CD4-positive, CD25-positive, alpha-beta regulatory T cell (primary cell): Measurements from ENCODE around the gene ACHE. TPM values are rescaled to one million over a fixed set of nuclear protein-coding genes. Genes with fewer than 3 reads are reported as not detected.
A peak's percentile ranks its signal among the peaks of the same experiment; 100 is the strongest.

Experiments
- ATAC-seq, 2 donors: fragments of 150-1000 bp; cut with Tn5 transposase; one replicate each; pipeline ENCODE4 v1.10.0; 2021; ENCODE audit warnings: low read depth in 2 of 2, moderate number of reproducible peaks in 2 of 2, moderate library complexity in 1 of 2
- DNase-seq, 3 donors: peaks; one replicate each; pipeline versions ENCODE4 v3.0.0 to v3.0.0-alpha.2; 2012 to 2022; ENCODE audit warnings: mixed read lengths in 1 of 3
- H3K27ac ChIP-seq: one replicate; pipeline ENCODE4 v1.7.0; 2013; ENCODE audit warnings: mild to moderate bottlenecking, low read length; ENCODE audit not compliant: insufficient read depth, poor library complexity, severe bottlenecking
- H3K27me3 ChIP-seq: one replicate; pipeline ENCODE4 v1.7.0; 2013; ENCODE audit warnings: low read length; ENCODE audit not compliant: control insufficient read depth, insufficient read depth
- H3K36me3 ChIP-seq: one replicate; pipeline ENCODE4 v1.7.0; 2013; ENCODE audit warnings: mild to moderate bottlenecking, low read length, moderate library complexity; ENCODE audit not compliant: control insufficient read depth, insufficient read depth
- H3K4me1 ChIP-seq: 2 replicates; pipeline ENCODE4 v1.7.0; 2013; ENCODE audit warnings: mild to moderate bottlenecking, low read length; ENCODE audit not compliant: insufficient read depth, control insufficient read depth, poor library complexity, severe bottlenecking
- H3K4me3 ChIP-seq: one replicate; pipeline ENCODE4 v1.7.0; 2013; ENCODE audit warnings: low read depth, mild to moderate bottlenecking, low read length, moderate library complexity
- H3K9me3 ChIP-seq, 2 experiments: 1 replicate in 1 of 2; 2 replicates in 1 of 2; pipeline ENCODE4 v1.7.0; 2013; ENCODE audit warnings: low read length in 2 of 2, mild to moderate bottlenecking in 1 of 2, moderate library complexity in 1 of 2; ENCODE audit not compliant: control insufficient read depth in 2 of 2
- H3K27ac Mint-ChIP-seq, 3 donors: one replicate each; pipeline ENCODE4 v1.8.0; 2020 to 2022; ENCODE audit warnings: mild to moderate bottlenecking in 3 of 3, mixed read lengths in 3 of 3, moderate library complexity in 2 of 3
- H3K27me3 Mint-ChIP-seq: one replicate; pipeline ENCODE4 v1.8.0; 2022; ENCODE audit warnings: mild to moderate bottlenecking, mixed read lengths
- H3K36me3 Mint-ChIP-seq: one replicate; pipeline ENCODE4 v1.8.0; 2020; ENCODE audit warnings: mixed read lengths
- H3K4me1 Mint-ChIP-seq, 4 donors: one replicate each; pipeline ENCODE4 v1.8.0; 2020 to 2022; ENCODE audit warnings: mixed read lengths in 4 of 4, mild to moderate bottlenecking in 1 of 4
- H3K4me3 Mint-ChIP-seq, 4 donors: one replicate each; pipeline ENCODE4 v1.8.0; 2020 to 2022; ENCODE audit warnings: mild to moderate bottlenecking in 4 of 4, mixed read lengths in 4 of 4, moderate library complexity in 3 of 4
- H3K9me3 Mint-ChIP-seq, 7 donors: one replicate each; pipeline ENCODE4 v1.8.0; 2020 to 2022; ENCODE audit warnings: mixed read lengths in 7 of 7, mild to moderate bottlenecking in 3 of 7, moderate library complexity in 2 of 7
- polyA plus RNA-seq, 4 donors: library from polyadenylated mRNA; unstranded; fragments of 300-500 nt; fragmentation: Illumina TruSeq; gene quantifications; one replicate each; pipeline ENCODE4 v1.2.3, GENCODE V29; 2021
- total RNA-seq: library from RNA; stranded (reverse); gene quantifications from one replicate; pipeline ENCODE4 v1.2.3, GENCODE V29; 2022

The ACHE gene
- total and polyA plus RNA-seq, 5 donors from 2014 or later = 0.20 TPM; not detected in 4

DNA sequence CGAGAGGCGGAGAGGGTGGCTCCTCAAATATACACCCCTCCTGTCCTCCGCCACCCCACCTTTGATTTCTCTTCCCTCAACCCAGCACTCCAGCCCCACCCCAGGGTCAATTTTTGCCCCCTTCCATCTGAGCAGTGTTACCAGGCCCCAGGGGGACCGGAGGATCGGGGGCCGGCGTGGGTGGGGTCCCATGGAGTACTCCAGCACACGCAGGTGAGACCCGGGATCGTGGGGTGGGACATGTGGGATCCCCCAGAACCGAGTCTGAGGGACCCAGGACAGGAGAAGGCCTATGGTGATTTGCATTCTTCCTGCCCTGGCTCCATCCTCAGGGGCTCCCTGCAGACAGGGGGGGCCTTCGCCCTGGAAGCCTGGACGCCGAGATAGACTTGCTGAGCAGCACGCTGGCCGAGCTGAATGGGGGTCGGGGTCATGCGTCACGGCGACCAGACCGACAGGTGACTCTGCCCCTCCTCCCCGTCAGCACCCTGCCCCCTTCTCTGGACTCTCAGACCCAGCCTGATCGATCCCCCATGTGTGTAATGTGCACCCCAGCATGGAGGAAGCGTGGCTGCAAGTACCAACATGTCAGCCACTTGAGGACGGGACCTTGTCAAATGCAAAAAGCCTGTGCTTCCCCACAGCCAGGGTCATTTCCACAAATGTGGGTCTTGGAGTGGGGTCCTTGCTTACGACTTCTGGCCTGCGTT, 27.8 kb downstream of the ACHE start:
- Histone ChIP-seq H3K4me3 (no peak overlapping the region), H3K27me3 (no peaks in the 10 kb centered on the region), H3K36me3 (peaks cover 13% of the 10 kb centered on the region), H3K4me1 (peaks cover 17% of the 10 kb centered on the region), H3K9me3 (no peaks in the 10 kb centered on the region), H3K27ac (peak overlapping the region; percentile 65)
- H3K9me3 Mint-ChIP-seq = no peaks in the 10 kb centered on the region
- H3K4me3 Mint-ChIP-seq = peak overlapping the region; percentile 26 to 71 (median 50)
- H3K36me3 Mint-ChIP-seq = peaks cover under 1% of the 10 kb centered on the region
- H3K4me1 Mint-ChIP-seq = peaks cover 0 to 16% (median 2%) of the 10 kb centered on the region in 4 donors
- H3K27ac Mint-ChIP-seq = peak overlapping the region in 1 of 3 donors; percentile 71
- ATAC-seq (no peak), DNase-seq (no peak)
- no peaks in the 10 kb centered on the region for H3K27me3 Mint-ChIP-seq

GRCh38 chr7:100867040-100867775, 28.5 kb downstream of the ACHE start, which contains the start of gene TRIP6:
Gene TRIP6, plus strand, starts transcription at chr7:100867387. Its CDS starts 111 bp downstream, at chr7:100867498.
- DNase-seq (peak; percentile 17 to 54 (median 38)), ATAC-seq (peak in 1 of 2 donors; percentile 40)
- Histone ChIP-seq H3K4me1 (peaks cover 17% of the 10 kb centered on the region), H3K4me3 (peak within 1 kb of the TSS; percentile 32), H3K27me3 (no peaks in the 10 kb centered on the region), H3K9me3 (no peaks in the 10 kb centered on the region), H3K36me3 (peaks cover 20% of the 10 kb centered on the region), H3K27ac (peak within 1 kb of the TSS; percentile 65)
- Mint-ChIP-seq H3K9me3 (no peaks in the 10 kb centered on the region), H3K4me1 (peaks cover 0 to 16% (median 2%) of the 10 kb centered on the region in 4 donors), H3K36me3 (peaks cover 7% of the 10 kb centered on the region), H3K4me3 (peak within 1 kb of the TSS; percentile 29 to 84 (median 82)), H3K27me3 (no peaks in the 10 kb centered on the region), H3K27ac (peak within 1 kb of the TSS in 2 of 3 donors; percentile 87 to 98)

DNA sequence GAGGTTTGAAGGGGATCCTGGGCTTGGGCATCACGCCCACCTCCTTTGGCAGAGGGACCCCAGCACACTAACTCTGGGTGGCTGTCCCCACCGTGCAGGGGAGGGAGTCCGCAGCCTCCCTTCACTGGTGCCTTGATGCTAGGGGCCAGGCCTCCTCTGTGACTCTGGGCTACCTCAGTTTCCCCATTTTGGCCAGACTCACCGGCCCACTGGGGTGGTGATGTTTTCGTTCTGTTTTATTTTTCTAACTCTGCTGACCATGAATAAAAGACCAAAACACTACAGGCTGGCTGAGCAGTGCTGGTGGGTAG, 29.0 kb downstream of the ACHE start:
- Histone ChIP-seq H3K27ac (peak overlapping the region; percentile 65), H3K4me1 (peaks cover 17% of the 10 kb centered on the region), H3K9me3 (no peaks in the 10 kb centered on the region), H3K4me3 (peak overlapping the region; percentile 32), H3K27me3 (no peaks in the 10 kb centered on the region), H3K36me3 (peaks cover 20% of the 10 kb centered on the region)
- Mint-ChIP-seq H3K27ac (peak overlapping the region in 1 of 3 donors; percentile 87), H3K36me3 (peaks cover 7% of the 10 kb centered on the region), H3K4me1 (peaks cover 0 to 16% (median 2%) of the 10 kb centered on the region in 4 donors), H3K4me3 (peak overlapping the region in 3 of 4 donors; percentile 81 to 84 (median 84)), H3K27me3 (no peaks in the 10 kb centered on the region), H3K9me3 (no peaks in the 10 kb centered on the region)
- no peak for ATAC-seq
- no peak for DNase-seq

GRCh38 chr7:100865938-100866728, 29.6 kb downstream of the ACHE start:
- H3K4me3 ChIP-seq = no peak overlapping the region
- H3K9me3 ChIP-seq = no peaks in the 10 kb centered on the region
- H3K4me1 ChIP-seq = peaks cover 17% of the 10 kb centered on the region
- DNase-seq (peak; percentile 36 to 53 (median 46)), ATAC-seq (peak; percentile 42 to 56)
- Mint-ChIP-seq H3K4me3 (peak overlapping the region in 2 of 4 donors; percentile 27 to 81), H3K4me1 (peaks cover 0 to 16% (median 2%) of the 10 kb centered on the region in 4 donors), H3K9me3 (no peaks in the 10 kb centered on the region), H3K36me3 (peaks cover 7% of the 10 kb centered on the region), H3K27ac (peak overlapping the region in 2 of 3 donors; percentile 52 to 87), H3K27me3 (no peaks in the 10 kb centered on the region)
- peak overlapping the region; percentile 55 for H3K27ac ChIP-seq
- no peaks in the 10 kb centered on the region for H3K27me3 ChIP-seq
- peaks cover 20% of the 10 kb centered on the region for H3K36me3 ChIP-seq

- peaks cover 27% of the 10 kb centered on the region for H3K36me3 ChIP-seq
- H3K4me1 ChIP-seq = peaks cover 17% of the 10 kb centered on the region
- no peak overlapping the region for H3K4me3 ChIP-seq
- no peaks in the 10 kb centered on the region for H3K27me3 Mint-ChIP-seq
- H3K27ac Mint-ChIP-seq = no peak overlapping the region
- peak overlapping the region; percentile 55 for H3K27ac ChIP-seq
- no peaks in the 10 kb centered on the region for H3K27me3 ChIP-seq
- ATAC-seq (no peak), DNase-seq (no peak)
- peaks cover 13% of the 10 kb centered on the region for H3K36me3 Mint-ChIP-seq
- no peaks in the 10 kb centered on the region for H3K9me3 ChIP-seq
- H3K9me3 Mint-ChIP-seq = no peaks in the 10 kb centered on the region
- peak overlapping the region in 1 of 4 donors; percentile 61 for H3K4me3 Mint-ChIP-seq
- H3K4me1 Mint-ChIP-seq = peaks cover 0 to 18% (median 2%) of the 10 kb centered on the region in 4 donors
These were observed 30.2 kb downstream of the ACHE start for GRCh38 chr7:100865372-100865911.

DNA sequence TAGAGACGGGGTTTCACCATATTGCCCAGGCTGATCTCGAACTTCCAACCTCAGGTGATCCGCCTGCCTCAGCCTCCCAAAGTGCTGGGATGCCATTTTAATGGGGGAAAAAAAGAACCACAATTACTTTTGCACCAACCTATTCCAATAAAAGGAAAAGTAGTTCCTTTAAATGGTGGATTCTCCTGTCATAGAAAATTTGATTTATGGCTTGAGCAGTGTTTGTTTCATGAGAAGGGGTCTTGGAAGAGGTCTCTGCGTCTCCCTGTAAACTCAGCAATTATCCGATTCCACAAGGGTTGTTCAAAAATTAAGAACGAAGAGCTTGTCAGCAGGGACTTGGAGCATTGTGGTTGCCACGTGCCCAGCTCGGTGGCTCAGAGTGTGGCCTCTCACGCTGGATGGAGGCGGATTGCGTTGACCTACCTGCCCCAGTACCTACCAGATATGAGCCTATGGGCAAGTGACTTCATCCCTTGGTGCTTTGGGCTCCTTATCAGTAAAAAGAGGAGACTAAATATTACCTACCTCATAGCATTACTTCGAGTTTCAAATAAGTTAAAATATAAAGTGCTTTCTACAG, 31.3 kb downstream of the ACHE start:
- H3K36me3 Mint-ChIP-seq = peaks cover 23% of the 10 kb centered on the region
- peaks cover 0 to 18% (median 2%) of the 10 kb centered on the region in 4 donors for H3K4me1 Mint-ChIP-seq
- no peak overlapping the region for H3K27ac Mint-ChIP-seq

More for the DNA sequence above, 31.3 kb downstream of the ACHE start:
- Histone ChIP-seq H3K4me3 (no peak overlapping the region), H3K27me3 (no peaks in the 10 kb centered on the region), H3K36me3 (peaks cover 37% of the 10 kb centered on the region), H3K27ac (no peak overlapping the region), H3K9me3 (no peaks in the 10 kb centered on the region), H3K4me1 (peaks cover 17% of the 10 kb centered on the region)
- Mint-ChIP-seq H3K27me3 (no peaks in the 10 kb centered on the region), H3K9me3 (no peaks in the 10 kb centered on the region), H3K4me3 (peak overlapping the region in 2 of 4 donors; percentile 9 to 43)
- ATAC-seq (no peak), DNase-seq (no peak)
